Muscle layer of colon (tissue), 2 donors: ENCODE results near the gene KIF1A.

Experiments used
- H3K27ac ChIP-seq: one replicate; pipeline ENCODE4 v1.7.0; 2013; ENCODE audit warnings: low read depth, mild to moderate bottlenecking, low read length, moderate library complexity
- H3K27me3 ChIP-seq, 2 donors: one replicate each; pipeline ENCODE4 v1.7.0; 2013; ENCODE audit warnings: low read length in 2 of 2, mild to moderate bottlenecking in 2 of 2; ENCODE audit not compliant: insufficient read depth in 2 of 2, control insufficient read depth in 1 of 2
- H3K36me3 ChIP-seq: one replicate; pipeline ENCODE4 v1.7.0; 2013; ENCODE audit warnings: mild to moderate bottlenecking, low read length; ENCODE audit not compliant: insufficient read depth
- H3K4me1 ChIP-seq: one replicate; pipeline ENCODE4 v1.7.0; 2013; ENCODE audit warnings: mild to moderate bottlenecking, low read length; ENCODE audit not compliant: insufficient read depth
- H3K4me3 ChIP-seq, 2 donors: one replicate each; pipeline ENCODE4 v1.7.0; 2013; ENCODE audit warnings: low read length in 2 of 2, low read depth in 1 of 2, mild to moderate bottlenecking in 1 of 2, moderate library complexity in 1 of 2
- H3K9ac ChIP-seq: one replicate; pipeline ENCODE4 v1.7.0; 2013; ENCODE audit warnings: low read length
- H3K9me3 ChIP-seq: one replicate; pipeline ENCODE4 v1.7.0; 2013; ENCODE audit warnings: mild to moderate bottlenecking, low read length
- donor health status: abdominal sarcoma.
- donor health status: Adenocarcinoma of cecum.

Gene KIF1A

DNA sequence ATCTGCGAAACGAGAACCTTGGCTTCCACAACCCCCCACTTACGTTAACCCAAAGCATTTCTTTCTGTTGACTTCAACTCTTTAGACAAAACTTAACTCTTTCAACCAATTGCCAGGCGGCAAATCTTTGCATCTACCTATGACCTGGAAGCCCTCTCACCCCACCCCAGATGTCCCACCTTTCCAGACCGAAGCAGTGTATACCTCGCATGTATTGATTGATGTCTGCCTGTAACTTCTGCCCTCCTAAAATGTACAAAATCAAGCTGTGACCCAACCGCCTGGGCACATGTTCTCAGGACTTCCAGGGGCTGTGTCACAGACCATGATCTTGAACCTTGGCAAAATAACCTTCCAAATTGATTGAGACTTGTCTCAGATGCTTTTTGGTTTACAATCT is 149.6 kb downstream of the KIF1A start:
- Histone ChIP-seq H3K27me3 (peaks cover 0 to 13% of the 10 kb centered on the region in 2 donors), H3K27ac (no peak overlapping the region), H3K9me3 (no peaks in the 10 kb centered on the region), H3K9ac (no peak overlapping the region), H3K4me1 (no peaks in the 10 kb centered on the region), H3K36me3 (no peaks in the 10 kb centered on the region), H3K4me3 (no peak overlapping the region)

GRCh38 chr2:240664622-240665021 is 155.4 kb downstream of the KIF1A start:
- Histone ChIP-seq H3K9me3 (no peaks in the 10 kb centered on the region), H3K9ac (no peak overlapping the region), H3K27ac (no peak overlapping the region), H3K36me3 (no peaks in the 10 kb centered on the region), H3K4me1 (no peaks in the 10 kb centered on the region), H3K27me3 (peaks cover 0 to 3% of the 10 kb centered on the region in 2 donors), H3K4me3 (no peak overlapping the region)
